Upper lobe of left lung (tissue), 4 donors: Measurements from ENCODE around the gene DIP2A.

ENCODE experiments used
- EP300 ChIP-seq, 4 donors: sonication (generic); formaldehyde crosslinking; IDR thresholded peaks; one replicate each; pipeline ENCODE4 v1.5.1; 2017; ENCODE audit warnings: antibody characterized with exemption in 4 of 4, control low read depth in 2 of 4
- POLR2A ChIP-seq, 4 donors: fragments of 450-650 bp; IDR thresholded peaks; one replicate each; pipeline ENCODE4 v1.5.1; 2016 to 2017; ENCODE audit warnings: antibody characterized with exemption in 4 of 4, mild to moderate bottlenecking in 2 of 4
- POLR2AphosphoS5 ChIP-seq, 2 donors: sonication (generic); formaldehyde crosslinking; IDR thresholded peaks; one replicate each; pipeline ENCODE4 v1.5.1; 2017; ENCODE audit warnings: antibody characterized with exemption in 2 of 2
- TF ChIP-seq, protein P1 (sequence below), 6 experiments: fragments of 450-650 bp in 4 of 6; fragments of 200-600 bp in 2 of 6; sonication (generic) in 2 of 6; IDR thresholded peaks; one replicate each; pipeline ENCODE4 v1.5.1; 2016 to 2019; ENCODE audit warnings: antibody characterized with exemption in 6 of 6

DNA sequence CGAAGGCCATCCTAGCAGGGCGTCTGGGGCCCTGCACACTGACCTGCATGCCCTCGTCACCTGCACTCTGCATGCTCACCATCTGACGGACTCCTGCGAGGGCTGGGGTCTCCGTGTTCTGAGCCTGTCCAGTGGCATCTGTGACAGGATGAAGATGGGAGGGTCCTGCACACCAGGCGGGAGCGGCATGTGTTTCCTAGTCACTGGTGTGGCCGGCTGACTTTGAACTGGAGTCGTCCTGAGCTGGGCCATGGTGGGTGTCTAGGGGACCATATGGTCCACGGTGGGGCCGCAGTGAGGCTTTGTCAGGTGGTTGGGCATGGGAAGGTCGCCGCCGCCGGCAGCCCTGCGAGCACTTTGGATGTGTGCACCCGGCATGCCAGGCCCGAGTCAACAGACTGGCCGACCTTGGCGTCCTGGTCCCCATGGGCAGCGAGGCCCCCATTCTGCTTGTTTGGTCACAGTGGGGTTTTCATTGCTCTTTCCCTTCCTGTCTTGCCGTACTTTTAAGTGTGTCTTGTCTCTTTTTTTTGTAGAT, 16.7 kb upstream of the DIP2A start:
- TF ChIP-seq, protein P1, sequence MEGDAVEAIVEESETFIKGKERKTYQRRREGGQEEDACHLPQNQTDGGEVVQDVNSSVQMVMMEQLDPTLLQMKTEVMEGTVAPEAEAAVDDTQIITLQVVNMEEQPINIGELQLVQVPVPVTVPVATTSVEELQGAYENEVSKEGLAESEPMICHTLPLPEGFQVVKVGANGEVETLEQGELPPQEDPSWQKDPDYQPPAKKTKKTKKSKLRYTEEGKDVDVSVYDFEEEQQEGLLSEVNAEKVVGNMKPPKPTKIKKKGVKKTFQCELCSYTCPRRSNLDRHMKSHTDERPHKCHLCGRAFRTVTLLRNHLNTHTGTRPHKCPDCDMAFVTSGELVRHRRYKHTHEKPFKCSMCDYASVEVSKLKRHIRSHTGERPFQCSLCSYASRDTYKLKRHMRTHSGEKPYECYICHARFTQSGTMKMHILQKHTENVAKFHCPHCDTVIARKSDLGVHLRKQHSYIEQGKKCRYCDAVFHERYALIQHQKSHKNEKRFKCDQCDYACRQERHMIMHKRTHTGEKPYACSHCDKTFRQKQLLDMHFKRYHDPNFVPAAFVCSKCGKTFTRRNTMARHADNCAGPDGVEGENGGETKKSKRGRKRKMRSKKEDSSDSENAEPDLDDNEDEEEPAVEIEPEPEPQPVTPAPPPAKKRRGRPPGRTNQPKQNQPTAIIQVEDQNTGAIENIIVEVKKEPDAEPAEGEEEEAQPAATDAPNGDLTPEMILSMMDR (IDR thresholded peaks at IDR 0.05) = no peak
- TF ChIP-seq POLR2A (IDR thresholded peaks at IDR 0.05) (no peak), POLR2AphosphoS5 (IDR thresholded peaks at IDR 0.05) (no peak), EP300 (IDR thresholded peaks at IDR 0.05) (no peak)
